ENCODE measurements around the gene TMSB10.

The TMSB10 gene

DNA sequence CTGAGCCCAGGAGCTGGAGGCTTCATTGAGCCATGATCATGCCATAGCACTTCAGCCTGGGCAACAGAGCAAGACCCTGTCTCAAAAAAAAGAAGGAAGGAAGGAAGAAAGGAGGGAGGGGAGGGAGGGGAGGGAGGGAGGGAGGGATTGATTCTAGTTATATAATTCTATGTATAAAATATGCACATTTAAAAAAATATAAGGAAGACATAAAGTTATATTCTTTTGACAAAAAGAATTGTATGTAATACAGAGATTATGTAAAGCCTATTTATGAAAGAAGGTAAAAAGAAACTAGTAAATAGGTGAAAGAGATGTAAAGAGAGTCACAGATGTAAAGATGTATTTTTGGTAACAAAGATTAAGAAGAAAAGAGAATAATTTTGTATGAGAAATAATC, 17.6 kb downstream of the TMSB10 start:
- Histone ChIP-seq H3K27ac (ENCODE audit: low read depth, low read length) (no peak overlapping the region), H3K4me3 (ENCODE audit: low read depth, low read length) (no peak overlapping the region), H3K36me3 (ENCODE audit: control insufficient read depth, insufficient read depth, low read length) (no peaks in the 10 kb centered on the region), H3K27me3 (ENCODE audit: control insufficient read depth, insufficient read depth, low read length) (peaks cover 5% of the 10 kb centered on the region; the same call in 1 of the 2 replicates), H3K9ac (ENCODE audit: low read length) (no peak overlapping the region), H3K4me1 (ENCODE audit: control insufficient read depth, insufficient read depth, low read length) (peaks cover 19% of the 10 kb centered on the region), H3K9me3 (ENCODE audit: control insufficient read depth, insufficient read depth, low read depth, low read length) (no peaks in the 10 kb centered on the region)

DNA sequence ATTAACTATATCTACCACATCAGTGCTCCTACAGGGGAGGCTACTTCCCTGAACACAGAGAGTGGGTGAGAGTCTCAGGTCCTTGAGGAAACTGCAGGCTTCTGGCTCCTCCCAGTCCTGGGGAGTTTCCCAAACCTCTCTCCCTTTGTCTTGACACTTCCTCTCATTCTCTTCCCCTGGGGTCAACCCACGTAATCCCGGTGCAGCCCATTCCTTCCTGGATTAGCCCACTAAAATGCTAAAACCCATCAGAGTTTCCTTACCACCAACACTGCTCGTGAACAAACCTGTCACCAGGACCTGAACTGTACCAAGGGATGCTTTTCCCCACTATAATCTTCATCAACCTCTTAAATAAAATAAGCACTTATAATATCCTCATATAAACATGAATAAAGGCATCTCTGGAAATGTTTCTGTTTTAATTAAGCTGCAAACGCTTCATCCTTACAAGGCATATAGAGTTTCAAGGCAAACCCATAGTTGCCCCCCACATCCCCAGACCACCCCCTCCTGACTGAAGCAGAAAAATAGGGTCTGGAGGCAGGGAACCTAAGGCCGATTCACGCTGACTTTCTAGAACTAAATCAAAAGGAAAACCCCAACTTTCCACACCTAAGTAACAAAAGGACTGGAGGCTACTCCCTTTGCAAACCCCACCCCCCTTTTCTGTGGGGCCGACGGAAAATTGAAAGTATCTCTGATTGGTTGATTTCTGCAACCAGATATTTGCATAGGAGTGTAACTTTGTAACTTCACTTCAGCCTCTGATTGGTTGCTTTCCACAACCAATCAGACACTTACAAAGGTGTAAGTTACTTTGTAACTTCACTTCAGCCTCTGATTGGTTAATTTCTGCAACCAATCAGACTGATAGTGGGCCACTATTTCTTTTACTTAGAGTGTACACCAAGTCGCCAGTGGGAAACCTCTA, 19.0 kb downstream of the TMSB10 start:
- Histone ChIP-seq H3K9ac (ENCODE audit: low read length) (no peak overlapping the region), H3K27me3 (ENCODE audit: control insufficient read depth, insufficient read depth, low read length) (peaks cover 5% of the 10 kb centered on the region; the same call in 1 of the 2 replicates), H3K9me3 (ENCODE audit: control insufficient read depth, insufficient read depth, low read depth, low read length) (no peaks in the 10 kb centered on the region), H3K36me3 (ENCODE audit: control insufficient read depth, insufficient read depth, low read length) (no peaks in the 10 kb centered on the region), H3K27ac (ENCODE audit: low read depth, low read length) (no peak overlapping the region), H3K4me3 (ENCODE audit: low read depth, low read length) (no peak overlapping the region), H3K4me1 (ENCODE audit: control insufficient read depth, insufficient read depth, low read length) (peaks cover 19% of the 10 kb centered on the region)

- Histone ChIP-seq H3K9me3 (ENCODE audit: control insufficient read depth, insufficient read depth, low read depth, low read length) (no peaks in the 10 kb centered on the region), H3K27ac (ENCODE audit: low read depth, low read length) (no peak overlapping the region), H3K36me3 (ENCODE audit: control insufficient read depth, insufficient read depth, low read length) (no peaks in the 10 kb centered on the region), H3K4me1 (ENCODE audit: control insufficient read depth, insufficient read depth, low read length) (peaks cover 13% of the 10 kb centered on the region), H3K27me3 (ENCODE audit: control insufficient read depth, insufficient read depth, low read length) (peaks cover 5% of the 10 kb centered on the region; the same call in 1 of the 2 replicates), H3K4me3 (ENCODE audit: low read depth, low read length) (no peak overlapping the region), H3K9ac (ENCODE audit: low read length) (no peak overlapping the region)
These were observed 19.9 kb downstream of the TMSB10 start for GRCh38 chr2:84925336-84925723.

- Histone ChIP-seq H3K36me3 (ENCODE audit: control insufficient read depth, insufficient read depth, low read length) (no peaks in the 10 kb centered on the region), H3K9me3 (ENCODE audit: control insufficient read depth, insufficient read depth, low read depth, low read length) (no peaks in the 10 kb centered on the region), H3K27me3 (ENCODE audit: control insufficient read depth, insufficient read depth, low read length) (peaks cover 5% of the 10 kb centered on the region; the same call in 1 of the 2 replicates), H3K4me1 (ENCODE audit: control insufficient read depth, insufficient read depth, low read length) (peaks cover 11% of the 10 kb centered on the region; the same call in 1 of the 2 replicates), H3K4me3 (ENCODE audit: low read depth, low read length) (peak overlapping the region; percentile 67), H3K9ac (ENCODE audit: low read length) (peak overlapping the region; percentile 2), H3K27ac (ENCODE audit: low read depth, low read length) (no peak overlapping the region)
These were observed 20.4 kb downstream of the TMSB10 start for GRCh38 chr2:84925724-84926376.

DNA sequence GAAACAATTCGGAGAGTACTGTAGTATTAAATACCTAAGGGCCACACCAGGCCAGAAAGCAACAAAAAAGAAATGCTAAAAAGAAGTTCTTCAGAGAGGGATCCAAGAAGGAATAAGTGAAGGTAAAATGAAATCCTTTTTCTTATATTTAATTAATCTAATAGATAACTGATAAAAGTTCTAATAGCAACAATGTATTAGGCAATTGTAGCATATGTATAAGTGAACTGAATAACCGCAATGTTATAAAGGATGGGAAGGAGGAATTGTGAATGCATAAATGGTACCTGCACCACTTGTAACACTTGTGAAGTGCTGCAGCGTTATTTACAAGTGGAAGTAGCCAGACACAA, 21.8 kb downstream of the TMSB10 start:
- H3K4me1 ChIP-seq (ENCODE audit: control insufficient read depth, insufficient read depth, low read length), result peaks cover 11% of the 10 kb centered on the region; the same call in 1 of the 2 replicates
- no peaks in the 10 kb centered on the region for H3K9me3 ChIP-seq (ENCODE audit: control insufficient read depth, insufficient read depth, low read depth, low read length)
- no peak overlapping the region for H3K9ac ChIP-seq (ENCODE audit: low read length)
- H3K27me3 ChIP-seq (ENCODE audit: control insufficient read depth, insufficient read depth, low read length), result peaks cover 5% of the 10 kb centered on the region; the same call in 1 of the 2 replicates
- H3K4me3 ChIP-seq (ENCODE audit: low read depth, low read length), result no peak overlapping the region
- H3K36me3 ChIP-seq (ENCODE audit: control insufficient read depth, insufficient read depth, low read length), result no peaks in the 10 kb centered on the region
- no peak overlapping the region for H3K27ac ChIP-seq (ENCODE audit: low read depth, low read length)

GRCh38 chr2:84931384-84931821, 25.9 kb downstream of the TMSB10 start:
- Histone ChIP-seq H3K36me3 (ENCODE audit: control insufficient read depth, insufficient read depth, low read length) (no peaks in the 10 kb centered on the region), H3K4me1 (ENCODE audit: control insufficient read depth, insufficient read depth, low read length) (peaks cover 3% of the 10 kb centered on the region; the same call in 1 of the 2 replicates), H3K27ac (ENCODE audit: low read depth, low read length) (no peak overlapping the region), H3K4me3 (ENCODE audit: low read depth, low read length) (no peak overlapping the region), H3K9ac (ENCODE audit: low read length) (no peak overlapping the region), H3K9me3 (ENCODE audit: control insufficient read depth, insufficient read depth, low read depth, low read length) (no peaks in the 10 kb centered on the region), H3K27me3 (ENCODE audit: control insufficient read depth, insufficient read depth, low read length) (peaks cover 2% of the 10 kb centered on the region; the same call in 1 of the 2 replicates)

- H3K27me3 ChIP-seq (ENCODE audit: control insufficient read depth, insufficient read depth, low read length), result no peaks in the 10 kb centered on the region
- no peak overlapping the region for H3K9ac ChIP-seq (ENCODE audit: low read length)
- H3K9me3 ChIP-seq (ENCODE audit: control insufficient read depth, insufficient read depth, low read depth, low read length), result no peaks in the 10 kb centered on the region
- no peak overlapping the region for H3K4me3 ChIP-seq (ENCODE audit: low read depth, low read length)
- peaks cover 16% of the 10 kb centered on the region for H3K4me1 ChIP-seq (ENCODE audit: control insufficient read depth, insufficient read depth, low read length)
- H3K36me3 ChIP-seq (ENCODE audit: control insufficient read depth, insufficient read depth, low read length), result no peaks in the 10 kb centered on the region
- H3K27ac ChIP-seq (ENCODE audit: low read depth, low read length), result no peak overlapping the region
These were observed 32.9 kb downstream of the TMSB10 start for GRCh38 chr2:84938194-84938879.

DNA sequence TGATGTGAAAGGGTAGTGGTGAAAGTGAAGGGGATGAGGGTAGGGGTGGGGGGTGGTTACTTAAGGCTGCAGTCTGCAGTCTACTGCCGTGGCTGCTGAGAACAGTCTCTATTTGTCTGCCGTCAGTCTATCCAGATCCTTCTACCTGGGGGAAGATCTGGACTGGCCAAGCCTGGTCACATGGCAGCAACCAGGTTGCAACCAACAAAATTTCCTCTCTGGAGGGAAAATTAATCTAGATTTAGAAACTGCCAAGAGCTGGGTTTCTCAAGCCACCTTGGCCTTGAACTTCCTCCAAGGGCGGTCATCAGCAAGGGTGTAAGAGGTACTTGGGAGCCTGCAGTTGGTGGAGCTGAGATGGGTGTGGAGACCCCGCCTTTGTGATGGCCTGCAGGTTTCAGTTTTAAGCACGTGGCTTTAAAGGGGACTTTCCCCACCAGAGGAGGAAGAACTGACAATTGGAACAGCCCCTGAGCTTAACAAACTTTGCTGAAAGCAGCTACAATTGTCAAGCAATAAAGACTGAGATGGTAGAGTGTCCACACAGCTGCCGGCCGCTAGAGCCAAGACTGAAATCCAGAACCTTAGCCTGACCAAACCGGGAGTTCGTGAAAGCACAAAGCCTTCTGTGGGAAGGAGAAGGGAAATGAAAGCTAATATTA, 34.1 kb downstream of the TMSB10 start:
- Histone ChIP-seq H3K36me3 (ENCODE audit: control insufficient read depth, insufficient read depth, low read length) (no peaks in the 10 kb centered on the region), H3K4me1 (ENCODE audit: control insufficient read depth, insufficient read depth, low read length) (peaks cover 16% of the 10 kb centered on the region), H3K27ac (ENCODE audit: low read depth, low read length) (0 out of 2 replicates have a peak overlapping the region, but pooled peaks have one; percentile 7), H3K9ac (ENCODE audit: low read length) (no peak overlapping the region), H3K4me3 (ENCODE audit: low read depth, low read length) (no peak overlapping the region), H3K9me3 (ENCODE audit: control insufficient read depth, insufficient read depth, low read depth, low read length) (no peaks in the 10 kb centered on the region), H3K27me3 (ENCODE audit: control insufficient read depth, insufficient read depth, low read length) (no peaks in the 10 kb centered on the region)

GRCh38 chr2:84940088-84940470, 34.6 kb downstream of the TMSB10 start:
- no peak overlapping the region for H3K4me3 ChIP-seq (ENCODE audit: low read depth, low read length)
- H3K4me1 ChIP-seq (ENCODE audit: control insufficient read depth, insufficient read depth, low read length), result peaks cover 16% of the 10 kb centered on the region
- no peak overlapping the region for H3K27ac ChIP-seq (ENCODE audit: low read depth, low read length)
- H3K36me3 ChIP-seq (ENCODE audit: control insufficient read depth, insufficient read depth, low read length), result no peaks in the 10 kb centered on the region
- H3K9me3 ChIP-seq (ENCODE audit: control insufficient read depth, insufficient read depth, low read depth, low read length), result no peaks in the 10 kb centered on the region
- H3K9ac ChIP-seq (ENCODE audit: low read length), result no peak overlapping the region
- H3K27me3 ChIP-seq (ENCODE audit: control insufficient read depth, insufficient read depth, low read length), result no peaks in the 10 kb centered on the region

DNA sequence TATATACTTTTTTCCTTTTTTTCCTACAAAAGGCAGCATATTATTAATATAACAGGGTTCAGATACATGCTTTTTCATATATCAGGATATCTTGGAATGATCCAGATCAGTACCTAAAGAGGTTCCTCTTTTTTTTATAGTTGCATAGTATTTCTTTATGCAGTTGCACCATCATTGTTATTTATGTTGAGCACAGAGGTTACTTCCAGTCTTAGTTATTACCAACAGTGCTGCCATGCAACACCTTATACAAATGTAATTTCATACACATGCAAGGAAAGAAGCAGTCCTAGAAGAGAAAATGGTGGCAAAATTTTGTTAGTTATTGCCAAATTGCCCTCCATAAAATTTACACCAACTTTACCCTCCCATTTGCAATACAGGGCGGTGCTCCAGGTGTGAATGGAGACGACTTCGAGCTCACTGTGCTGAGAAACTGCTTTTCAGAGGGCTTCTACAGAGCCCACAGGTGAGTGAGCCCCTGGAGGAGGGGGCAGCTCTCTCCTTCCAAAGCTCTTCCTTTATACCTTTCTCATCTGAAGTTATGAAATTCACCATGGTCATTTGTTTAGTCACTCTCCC, 35.5 kb downstream of the TMSB10 start:
- Histone ChIP-seq H3K27ac (ENCODE audit: low read depth, low read length) (no peak overlapping the region), H3K9ac (ENCODE audit: low read length) (no peak overlapping the region), H3K4me3 (ENCODE audit: low read depth, low read length) (no peak overlapping the region), H3K4me1 (ENCODE audit: control insufficient read depth, insufficient read depth, low read length) (peaks cover 16% of the 10 kb centered on the region), H3K9me3 (ENCODE audit: control insufficient read depth, insufficient read depth, low read depth, low read length) (no peaks in the 10 kb centered on the region), H3K36me3 (ENCODE audit: control insufficient read depth, insufficient read depth, low read length) (no peaks in the 10 kb centered on the region), H3K27me3 (ENCODE audit: control insufficient read depth, insufficient read depth, low read length) (no peaks in the 10 kb centered on the region)
